Activated T-helper 1 cell treated with Interleukin-2 at 50 U/mL for 16 hours (primary cell): Measurements from ENCODE around the gene SNX20.

Experiments used
- DNase-seq: peaks from one replicate; pipeline ENCODE4 v3.0.0-alpha.2; 2020; ENCODE audit warnings: low read depth

The SNX20 gene

DNA sequence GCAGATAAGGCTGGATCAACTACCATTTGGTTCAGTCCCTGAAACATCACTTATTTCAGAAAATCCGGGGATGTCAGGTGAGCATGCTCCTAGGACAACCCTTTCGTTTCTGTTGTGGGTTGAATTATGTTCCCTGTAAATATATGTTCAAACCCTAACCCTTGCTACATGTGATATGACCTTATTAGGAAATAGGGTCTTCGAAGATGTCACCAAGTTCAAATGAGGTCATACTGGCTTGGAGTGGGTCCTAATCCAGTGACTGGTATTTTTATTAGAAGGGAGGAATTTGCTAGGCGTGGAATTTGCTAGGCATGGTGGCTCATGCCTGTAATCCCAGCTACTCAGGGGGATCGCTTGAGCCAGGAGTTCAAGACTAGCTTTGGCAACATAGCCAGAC is 21.3 kb downstream of the SNX20 start:
- no peak for DNase-seq

DNA sequence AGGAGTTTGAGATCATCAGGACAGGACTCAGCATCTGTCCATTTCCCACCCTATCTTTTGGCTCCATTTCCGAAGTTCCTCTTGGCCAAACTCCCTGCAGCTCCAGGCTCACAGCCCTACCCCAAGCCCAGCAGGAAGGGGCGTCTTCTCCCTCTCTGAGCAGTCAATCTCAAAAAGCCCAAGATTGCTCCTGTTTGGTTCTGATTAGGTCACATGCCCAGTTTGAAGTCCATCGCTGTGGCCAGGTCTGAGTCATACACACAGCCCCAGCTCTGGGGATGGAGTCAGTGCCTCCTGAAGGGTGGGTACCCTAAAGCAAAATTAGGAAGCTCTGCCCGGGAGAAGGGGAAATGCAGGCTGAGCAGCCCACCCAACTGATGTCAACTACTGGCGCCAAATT is 23.9 kb downstream of the SNX20 start:
- DNase-seq = no peak

- DNase-seq = no peak
Measured at GRCh38 chr16:50655558-50656055, 25.5 kb downstream of the SNX20 start.

- no peak for DNase-seq
Measured at GRCh38 chr16:50653633-50654519, 27.2 kb downstream of the SNX20 start.

GRCh38 chr16:50652836-50653425 is 28.2 kb downstream of the SNX20 start:
- DNase-seq = no peak

DNA sequence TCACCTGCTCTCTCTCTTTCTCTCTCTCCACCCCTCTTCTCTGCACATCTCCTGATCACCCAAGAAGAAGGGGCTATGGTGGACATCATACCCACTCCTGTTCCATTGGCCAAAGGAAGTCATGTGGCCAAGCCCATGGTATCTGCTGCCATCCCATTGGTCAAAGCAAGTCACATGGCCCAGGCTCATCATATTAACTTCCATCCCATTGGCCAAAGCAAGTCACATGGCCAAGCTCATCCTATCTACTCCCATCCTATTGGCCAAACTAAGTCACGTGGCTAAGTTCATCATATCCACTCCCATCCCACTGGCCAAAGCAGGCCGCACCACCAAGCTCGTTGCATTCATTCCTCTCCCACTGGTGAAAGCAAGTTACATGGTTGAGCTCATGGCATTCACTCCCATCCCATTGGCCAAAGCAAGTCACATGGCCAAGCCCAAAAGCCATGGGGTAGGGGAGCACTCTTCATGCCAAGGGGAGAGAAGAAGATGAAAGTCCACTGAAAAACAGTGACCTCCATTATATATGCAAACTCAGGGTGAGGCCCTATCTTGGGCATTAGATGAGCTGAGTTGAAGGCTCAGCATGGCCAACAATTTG is 29.2 kb downstream of the SNX20 start:
- DNase-seq = no peak

DNA sequence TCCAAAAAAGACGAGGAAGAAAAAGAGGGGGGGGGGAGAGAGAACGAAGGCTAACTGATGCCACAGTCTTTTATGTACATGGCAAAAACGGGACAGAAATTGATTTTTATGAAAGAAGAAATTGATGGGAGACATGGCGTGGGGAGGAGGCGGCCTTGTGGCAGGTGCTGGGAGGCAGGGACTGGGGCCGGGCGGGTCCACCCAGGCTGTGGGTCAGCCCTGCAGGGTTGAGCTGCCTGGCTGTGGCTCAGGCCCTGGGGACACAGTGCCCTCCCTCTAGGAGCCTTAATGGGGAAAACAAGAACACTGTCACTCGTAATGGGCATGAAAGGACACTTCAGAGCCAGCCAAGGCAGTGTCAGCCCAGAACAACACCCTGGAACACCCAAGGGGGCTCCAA is 34.8 kb downstream of the SNX20 start:
- no peak for DNase-seq

GRCh38 chr16:50645563-50646220 is 35.4 kb downstream of the SNX20 start:
- DNase-seq = no peak

DNA sequence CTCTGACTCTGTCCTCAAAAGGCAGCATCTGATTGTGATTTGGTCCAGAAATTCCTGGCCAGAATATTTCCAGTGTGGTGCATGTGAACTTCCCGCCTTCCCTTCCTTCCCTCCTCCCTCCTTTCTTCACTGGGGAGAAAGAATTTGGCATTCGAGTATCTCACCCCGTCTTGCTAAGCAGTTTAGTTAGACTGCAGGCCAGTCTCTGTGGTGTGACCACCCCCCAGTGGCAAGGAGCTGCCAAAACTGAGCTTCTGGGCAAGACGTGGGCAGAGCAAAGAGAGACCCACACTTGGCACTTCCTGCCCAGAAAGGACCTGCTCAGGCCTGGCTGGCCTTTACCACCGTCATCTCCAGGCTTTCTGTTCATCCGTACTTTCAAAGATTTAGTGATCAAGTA is 36.4 kb downstream of the SNX20 start:
- DNase-seq = no peak

- DNase-seq = no peak
Measured at GRCh38 chr16:50644245-50644644, 36.9 kb downstream of the SNX20 start.

GRCh38 chr16:50643192-50643591 is 37.9 kb downstream of the SNX20 start:
- no peak for DNase-seq

DNA sequence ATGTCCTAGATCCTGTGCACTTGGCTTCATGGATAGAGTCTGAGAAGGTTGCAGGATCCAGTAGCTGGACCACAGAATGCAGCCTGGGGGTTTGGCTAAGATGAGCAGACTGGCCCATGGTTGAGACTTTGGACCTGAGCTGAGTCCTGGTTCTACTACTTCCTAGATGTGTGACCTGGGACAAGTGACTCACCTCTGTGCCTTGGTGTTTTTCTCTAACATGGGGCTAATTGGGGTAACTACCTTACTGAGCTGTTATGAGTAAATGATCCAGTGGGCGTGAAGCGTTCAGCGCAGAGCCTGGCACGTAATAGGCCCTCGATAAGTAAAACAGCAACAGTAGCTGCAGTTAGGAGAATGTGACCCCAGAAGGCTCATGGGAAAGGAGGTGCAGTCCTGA is 38.8 kb downstream of the SNX20 start:
- no peak for DNase-seq

GRCh38 chr16:50641818-50642187 is 39.3 kb downstream of the SNX20 start:
- DNase-seq = no peak

GRCh38 chr16:50640919-50641817 is 39.9 kb downstream of the SNX20 start:
- DNase-seq = no peak

GRCh38 chr16:50640391-50640790 is 40.7 kb downstream of the SNX20 start:
- DNase-seq = no peak

GRCh38 chr16:50638816-50639670 is 42.1 kb downstream of the SNX20 start:
- no peak for DNase-seq

- DNase-seq = no peak
Measured at GRCh38 chr16:50637716-50638602, 43.2 kb downstream of the SNX20 start.

- DNase-seq = no peak
Measured at GRCh38 chr16:50636753-50637374, 44.2 kb downstream of the SNX20 start.
